ENCODE results near the gene AFP.
"Not testable (repeated sequence)": the region's sequence is repeated elsewhere in the genome, so short reads cannot be mapped to it uniquely, and the experiment has no call there.

The AFP gene

GRCh38 chr4:73435984-73436383 lies at the start of gene AFP:
TSS of gene AFP (plus strand) at chr4:73436221. CDS start at chr4:73436263, 42 bp downstream.
- DNase-seq (ENCODE audit: low read depth), result no peak

- no peak for DNase-seq (ENCODE audit: low read depth)
Measured at GRCh38 chr4:73387552-73387951, 48.5 kb upstream of the AFP start.

GRCh38 chr4:73388887-73389286 lies 47.1 kb upstream of the AFP start:
- DNase-seq (ENCODE audit: low read depth), result no peak

GRCh38 chr4:73389663-73390062 lies 46.4 kb upstream of the AFP start:
- not testable (repeated sequence) for DNase-seq (ENCODE audit: low read depth)

- no peak for DNase-seq (ENCODE audit: low read depth)
Measured at GRCh38 chr4:73391774-73392173, 44.2 kb upstream of the AFP start.

- no peak for DNase-seq (ENCODE audit: low read depth)
Measured at GRCh38 chr4:73392936-73393335, 43.1 kb upstream of the AFP start.

- DNase-seq (ENCODE audit: low read depth), result no peak
Measured at GRCh38 chr4:73396304-73396703, 39.7 kb upstream of the AFP start.

- DNase-seq (ENCODE audit: low read depth), result no peak
Measured at GRCh38 chr4:73396993-73397972, 38.7 kb upstream of the AFP start.

- no peak for DNase-seq (ENCODE audit: low read depth)
Measured at GRCh38 chr4:73401412-73401811, 34.6 kb upstream of the AFP start.

- DNase-seq (ENCODE audit: low read depth), result no peak
Measured at GRCh38 chr4:73404042-73404441, 32.0 kb upstream of the AFP start, which contains the start of gene ALB. TSS of gene ALB (plus strand) at chr4:73404287. CDS start at chr4:73404328, 41 bp downstream.

GRCh38 chr4:73404457-73404856 lies 31.6 kb upstream of the AFP start:
- DNase-seq (ENCODE audit: low read depth), result no peak

GRCh38 chr4:73405138-73405537 lies 30.9 kb upstream of the AFP start:
- DNase-seq (ENCODE audit: low read depth), result no peak

- DNase-seq (ENCODE audit: low read depth), result no peak
Measured at GRCh38 chr4:73406548-73406875, 29.5 kb upstream of the AFP start.

- DNase-seq (ENCODE audit: low read depth), result no peak
Measured at GRCh38 chr4:73407227-73407673, 28.8 kb upstream of the AFP start.

- no peak for DNase-seq (ENCODE audit: low read depth)
Measured at GRCh38 chr4:73408181-73408867, 27.7 kb upstream of the AFP start.

- DNase-seq (ENCODE audit: low read depth), result no peak
Measured at GRCh38 chr4:73409012-73409862, 26.8 kb upstream of the AFP start.

- no peak for DNase-seq (ENCODE audit: low read depth)
Measured at GRCh38 chr4:73409978-73410548, 26.0 kb upstream of the AFP start.

- no peak for DNase-seq (ENCODE audit: low read depth)
Measured at GRCh38 chr4:73410916-73411730, 24.9 kb upstream of the AFP start.

GRCh38 chr4:73411731-73412414 lies 24.1 kb upstream of the AFP start:
- DNase-seq (ENCODE audit: low read depth), result no peak

- no peak for DNase-seq (ENCODE audit: low read depth)
Measured at GRCh38 chr4:73413294-73413755, 22.7 kb upstream of the AFP start.

Measured in GM04504 (cell line).